ENCODE measurements around the gene GLRX3. TPM values are rescaled to one million over a fixed set of nuclear protein-coding genes. Genes with fewer than 3 reads are reported as not detected.

The GLRX3 gene
- total and polyA plus RNA-seq, 10 of the 15 experiments (the other 5 are each of a cell fraction or from before 2014, with no cell fraction given): 94.7 to 209 (median 131) TPM

DNA sequence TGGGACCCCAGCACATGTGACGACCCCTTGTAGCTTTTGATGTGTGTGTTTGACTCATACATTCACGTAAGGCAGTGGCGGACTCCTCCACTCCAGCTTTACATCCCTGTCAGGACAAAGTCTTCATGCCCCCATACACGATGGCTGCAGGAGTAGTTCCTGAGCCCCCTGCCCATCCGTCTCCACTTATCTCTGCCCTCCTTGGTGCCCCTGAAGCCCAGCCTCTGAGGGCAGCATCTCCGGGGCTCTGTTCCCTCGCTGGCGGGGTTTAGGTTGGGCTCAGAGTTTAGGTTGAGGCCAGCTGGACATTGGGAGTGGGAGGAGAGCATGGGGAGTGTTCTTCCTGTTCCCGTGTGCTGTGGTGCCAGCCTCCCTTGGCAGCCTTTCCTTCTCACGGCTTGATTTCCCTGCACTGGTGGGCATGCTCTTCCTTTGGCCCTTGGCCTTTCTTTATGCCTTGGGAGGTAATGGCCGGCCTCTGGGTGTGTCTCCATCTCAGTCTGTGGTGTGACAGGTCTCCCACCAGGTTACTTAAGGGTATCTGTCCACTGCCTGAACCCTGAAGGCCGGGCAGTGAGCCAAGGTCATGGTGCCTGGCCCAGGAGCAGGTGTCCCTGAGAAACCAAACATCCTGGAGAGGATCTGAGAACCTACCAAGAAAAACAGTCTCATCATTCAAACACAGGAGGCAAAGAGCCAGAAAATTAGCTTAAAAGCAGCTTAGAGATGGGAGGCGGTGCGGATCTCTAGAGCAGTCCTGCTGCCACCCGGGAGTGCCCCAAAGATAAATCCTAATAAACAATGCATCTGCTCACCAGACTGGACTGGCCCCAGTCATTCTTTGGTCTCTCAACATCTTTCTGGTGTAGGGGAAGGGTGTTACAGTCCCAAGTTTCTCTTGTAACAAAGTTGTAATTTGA lies 85.5 kb downstream of the GLRX3 start:
- Histone ChIP-seq H4K20me1 (ENCODE audit: control insufficient read depth, insufficient read depth) (no peaks in the 10 kb centered on the region), H3K9ac (ENCODE audit: control insufficient read depth, insufficient read depth, low read length) (no peak overlapping the region), H3K27me3 (replicated peaks in 1 of 2; ENCODE audit: control insufficient read depth in 2 of 2, insufficient read depth in 2 of 2, low read length in 1 of 2) (no peaks in the 10 kb centered on the region), H3K27ac (ENCODE audit: control insufficient read depth, insufficient read depth) (no peak overlapping the region), H2AFZ (ENCODE audit: control insufficient read depth, low read depth, low read length) (no peak overlapping the region), H3K36me3 (ENCODE audit: control insufficient read depth in 2 of 2, insufficient read depth in 2 of 2, low read length in 1 of 2) (no peaks in the 10 kb centered on the region), H3K4me1 (ENCODE audit: control insufficient read depth, insufficient read depth, low read length) (no peaks in the 10 kb centered on the region), H3K4me3 (no peak overlapping the region), H3K4me2 (ENCODE audit: control insufficient read depth, insufficient read depth) (no peak overlapping the region), H3K79me2 (ENCODE audit: control insufficient read depth, insufficient read depth, low read length) (no peaks in the 10 kb centered on the region), H3K9me3 (replicated peaks; ENCODE audit: control insufficient read depth, insufficient read depth, low read length) (no peaks in the 10 kb centered on the region)
- ChIA-PET SMC1A (ENCODE audit: uncharacterized antibody, unreplicated experiment) (no interaction called here), RAD21 (ENCODE audit: unreplicated experiment) (no interaction called here), POLR2A (no interaction called here), CTCF (no interaction called here)
- TF ChIP-seq, protein P1, sequence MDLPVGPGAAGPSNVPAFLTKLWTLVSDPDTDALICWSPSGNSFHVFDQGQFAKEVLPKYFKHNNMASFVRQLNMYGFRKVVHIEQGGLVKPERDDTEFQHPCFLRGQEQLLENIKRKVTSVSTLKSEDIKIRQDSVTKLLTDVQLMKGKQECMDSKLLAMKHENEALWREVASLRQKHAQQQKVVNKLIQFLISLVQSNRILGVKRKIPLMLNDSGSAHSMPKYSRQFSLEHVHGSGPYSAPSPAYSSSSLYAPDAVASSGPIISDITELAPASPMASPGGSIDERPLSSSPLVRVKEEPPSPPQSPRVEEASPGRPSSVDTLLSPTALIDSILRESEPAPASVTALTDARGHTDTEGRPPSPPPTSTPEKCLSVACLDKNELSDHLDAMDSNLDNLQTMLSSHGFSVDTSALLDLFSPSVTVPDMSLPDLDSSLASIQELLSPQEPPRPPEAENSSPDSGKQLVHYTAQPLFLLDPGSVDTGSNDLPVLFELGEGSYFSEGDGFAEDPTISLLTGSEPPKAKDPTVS (IDR thresholded peaks at IDR 0.05; ENCODE audit: low read depth, low read length): no peak
- TF ChIP-seq, protein P2, sequence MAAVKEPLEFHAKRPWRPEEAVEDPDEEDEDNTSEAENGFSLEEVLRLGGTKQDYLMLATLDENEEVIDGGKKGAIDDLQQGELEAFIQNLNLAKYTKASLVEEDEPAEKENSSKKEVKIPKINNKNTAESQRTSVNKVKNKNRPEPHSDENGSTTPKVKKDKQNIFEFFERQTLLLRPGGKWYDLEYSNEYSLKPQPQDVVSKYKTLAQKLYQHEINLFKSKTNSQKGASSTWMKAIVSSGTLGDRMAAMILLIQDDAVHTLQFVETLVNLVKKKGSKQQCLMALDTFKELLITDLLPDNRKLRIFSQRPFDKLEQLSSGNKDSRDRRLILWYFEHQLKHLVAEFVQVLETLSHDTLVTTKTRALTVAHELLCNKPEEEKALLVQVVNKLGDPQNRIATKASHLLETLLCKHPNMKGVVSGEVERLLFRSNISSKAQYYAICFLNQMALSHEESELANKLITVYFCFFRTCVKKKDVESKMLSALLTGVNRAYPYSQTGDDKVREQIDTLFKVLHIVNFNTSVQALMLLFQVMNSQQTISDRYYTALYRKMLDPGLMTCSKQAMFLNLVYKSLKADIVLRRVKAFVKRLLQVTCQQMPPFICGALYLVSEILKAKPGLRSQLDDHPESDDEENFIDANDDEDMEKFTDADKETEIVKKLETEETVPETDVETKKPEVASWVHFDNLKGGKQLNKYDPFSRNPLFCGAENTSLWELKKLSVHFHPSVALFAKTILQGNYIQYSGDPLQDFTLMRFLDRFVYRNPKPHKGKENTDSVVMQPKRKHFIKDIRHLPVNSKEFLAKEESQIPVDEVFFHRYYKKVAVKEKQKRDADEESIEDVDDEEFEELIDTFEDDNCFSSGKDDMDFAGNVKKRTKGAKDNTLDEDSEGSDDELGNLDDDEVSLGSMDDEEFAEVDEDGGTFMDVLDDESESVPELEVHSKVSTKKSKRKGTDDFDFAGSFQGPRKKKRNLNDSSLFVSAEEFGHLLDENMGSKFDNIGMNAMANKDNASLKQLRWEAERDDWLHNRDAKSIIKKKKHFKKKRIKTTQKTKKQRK (IDR thresholded peaks at IDR 0.05; ENCODE audit: low read depth, low read length): no peak
- TF ChIP-seq NFYB (IDR thresholded peaks at IDR 0.05; ENCODE audit: insufficient read depth, low read depth, low read length) (no peak), SIX5 (IDR thresholded peaks at IDR 0.05; ENCODE audit: low read depth, low read length, severe bottlenecking) (no peak), RAD51 (IDR thresholded peaks at IDR 0.05) (no peak), CHD2 (IDR thresholded peaks at IDR 0.05; ENCODE audit: borderline replicate concordance, low read depth, low read length) (no peak), FOS (IDR thresholded peaks at IDR 0.05; ENCODE audit: borderline replicate concordance, extremely low read depth, insufficient read length) (no peak), ZNF24 (IDR thresholded peaks at IDR 0.05) (no peak), ZNF622 (IDR thresholded peaks at IDR 0.05) (no peak)
- TF ChIP-seq, protein P3, sequence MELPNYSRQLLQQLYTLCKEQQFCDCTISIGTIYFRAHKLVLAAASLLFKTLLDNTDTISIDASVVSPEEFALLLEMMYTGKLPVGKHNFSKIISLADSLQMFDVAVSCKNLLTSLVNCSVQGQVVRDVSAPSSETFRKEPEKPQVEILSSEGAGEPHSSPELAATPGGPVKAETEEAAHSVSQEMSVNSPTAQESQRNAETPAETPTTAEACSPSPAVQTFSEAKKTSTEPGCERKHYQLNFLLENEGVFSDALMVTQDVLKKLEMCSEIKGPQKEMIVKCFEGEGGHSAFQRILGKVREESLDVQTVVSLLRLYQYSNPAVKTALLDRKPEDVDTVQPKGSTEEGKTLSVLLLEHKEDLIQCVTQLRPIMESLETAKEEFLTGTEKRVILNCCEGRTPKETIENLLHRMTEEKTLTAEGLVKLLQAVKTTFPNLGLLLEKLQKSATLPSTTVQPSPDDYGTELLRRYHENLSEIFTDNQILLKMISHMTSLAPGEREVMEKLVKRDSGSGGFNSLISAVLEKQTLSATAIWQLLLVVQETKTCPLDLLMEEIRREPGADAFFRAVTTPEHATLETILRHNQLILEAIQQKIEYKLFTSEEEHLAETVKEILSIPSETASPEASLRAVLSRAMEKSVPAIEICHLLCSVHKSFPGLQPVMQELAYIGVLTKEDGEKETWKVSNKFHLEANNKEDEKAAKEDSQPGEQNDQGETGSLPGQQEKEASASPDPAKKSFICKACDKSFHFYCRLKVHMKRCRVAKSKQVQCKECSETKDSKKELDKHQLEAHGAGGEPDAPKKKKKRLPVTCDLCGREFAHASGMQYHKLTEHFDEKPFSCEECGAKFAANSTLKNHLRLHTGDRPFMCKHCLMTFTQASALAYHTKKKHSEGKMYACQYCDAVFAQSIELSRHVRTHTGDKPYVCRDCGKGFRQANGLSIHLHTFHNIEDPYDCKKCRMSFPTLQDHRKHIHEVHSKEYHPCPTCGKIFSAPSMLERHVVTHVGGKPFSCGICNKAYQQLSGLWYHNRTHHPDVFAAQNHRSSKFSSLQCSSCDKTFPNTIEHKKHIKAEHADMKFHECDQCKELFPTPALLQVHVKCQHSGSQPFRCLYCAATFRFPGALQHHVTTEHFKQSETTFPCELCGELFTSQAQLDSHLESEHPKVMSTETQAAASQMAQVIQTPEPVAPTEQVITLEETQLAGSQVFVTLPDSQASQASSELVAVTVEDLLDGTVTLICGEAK (IDR thresholded peaks at IDR 0.05; ENCODE audit: borderline replicate concordance): no peak
- DNase-seq (ENCODE audit: low read depth, low spot score) (no peak), ATAC-seq (no peak), FAIRE-seq (no peak)
- in situ Hi-C loops (cut with MboI): no loop called here
- no TSS peak for BruUV-seq (replicated peaks)
- intact Hi-C loops (cut with micrococcal nuclease; ENCODE audit: unreplicated experiment): no loop called here
- 23% methylated on average over 15 of the region's 15 CpGs for WGBS (ENCODE audit: insufficient coverage, insufficient replicate concordance, low lambda C conversion rate, missing lambda C conversion rate)
